Prostate gland (tissue), 2 donors: Measurements from ENCODE around the gene NID2.

ENCODE experiments used
- CTCF ChIP-seq, 4 experiments: fragments of 200-600 bp in 2 of 4; fragments of 450-650 bp in 2 of 4; sonication (generic) in 2 of 4; IDR thresholded peaks; 1 replicate in 3 of 4; 2 replicates in 1 of 4; pipeline ENCODE4 v1.5.1; 2016 to 2019; ENCODE audit warnings: antibody characterized with exemption in 4 of 4, mild to moderate bottlenecking in 2 of 4, moderate library complexity in 2 of 4
- POLR2A ChIP-seq: fragments of 450-650 bp; IDR thresholded peaks from one replicate; pipeline ENCODE4 v1.6.1; 2016; ENCODE audit warnings: antibody characterized with exemption, mild to moderate bottlenecking

- TF ChIP-seq POLR2A (no peak), CTCF (IDR thresholded peaks at IDR 0.05) (no peak)
Observed at GRCh38 chr14:52000019-52000582, 68.8 kb downstream of the NID2 start.
